HG03280 (cell line): ENCODE measurements around the gene RPA1.

Source experiments
- ATAC-seq: cut with Tn5 transposase; IDR thresholded peaks from one replicate; pipeline ENCODE4 v1.9.1; 2021; ENCODE audit warnings: mild to moderate bottlenecking, moderate library complexity; ENCODE audit not compliant: unreplicated experiment

RPA1 gene

DNA sequence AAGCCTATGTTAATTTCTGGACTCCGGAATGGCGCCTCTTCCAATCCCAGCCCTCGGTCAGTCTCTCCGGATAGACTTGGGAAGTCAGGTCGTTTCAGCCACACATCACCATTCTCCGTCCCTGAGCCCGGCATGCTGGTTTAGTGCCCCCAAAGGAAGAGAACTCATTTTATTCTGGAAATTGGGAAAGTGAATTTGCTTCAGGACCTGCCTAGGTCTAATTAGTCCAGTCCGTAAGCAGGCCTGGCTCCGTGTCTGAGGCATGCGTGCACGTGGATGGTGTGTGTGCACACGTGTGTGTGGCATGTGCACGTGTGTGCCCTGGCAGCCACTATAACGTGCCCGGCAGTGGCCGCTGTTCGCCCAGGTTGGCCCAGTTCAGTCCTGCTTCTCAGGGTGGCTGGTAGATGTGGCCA, 77.4 kb downstream of the RPA1 start:
- no peak for ATAC-seq

DNA sequence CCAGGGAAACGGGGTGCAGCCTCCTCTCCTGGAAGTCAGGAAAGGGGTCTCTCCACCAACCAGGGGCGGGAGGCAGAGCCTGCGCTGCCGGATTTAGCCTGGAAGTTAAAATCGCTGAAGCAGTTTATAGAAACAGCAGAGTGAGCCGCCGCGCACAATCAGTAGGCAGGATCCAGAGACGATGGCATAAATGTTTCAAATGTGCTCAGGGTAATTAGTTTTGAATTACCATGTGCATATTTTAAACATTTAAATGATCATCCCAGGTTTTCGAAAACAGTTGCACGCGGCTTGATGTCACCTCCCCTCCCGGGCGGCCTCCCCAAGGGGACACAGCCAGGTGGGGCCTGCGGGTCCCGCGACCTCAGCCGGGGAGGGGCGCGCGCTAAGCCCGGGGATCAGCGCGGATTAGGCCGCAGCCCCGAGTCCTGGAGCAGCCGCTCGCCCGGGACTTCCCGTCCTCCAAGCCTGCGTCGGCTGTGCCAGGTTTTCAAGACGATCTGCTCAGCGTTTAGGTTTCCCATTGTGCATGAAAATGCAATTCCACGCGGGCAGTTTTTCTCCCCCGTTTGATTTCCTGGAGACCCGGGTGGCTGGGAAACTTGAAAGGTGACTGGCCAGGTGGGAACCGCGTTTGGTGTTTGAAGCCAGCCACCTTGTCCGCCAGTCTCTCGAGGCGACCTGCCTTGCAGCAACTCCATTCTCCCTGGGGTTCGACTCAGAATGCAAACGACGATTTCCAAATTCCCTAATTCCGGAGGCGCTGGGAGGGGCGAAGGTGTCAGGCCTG, 78.3 kb downstream of the RPA1 start:
- ATAC-seq, result no peak

DNA sequence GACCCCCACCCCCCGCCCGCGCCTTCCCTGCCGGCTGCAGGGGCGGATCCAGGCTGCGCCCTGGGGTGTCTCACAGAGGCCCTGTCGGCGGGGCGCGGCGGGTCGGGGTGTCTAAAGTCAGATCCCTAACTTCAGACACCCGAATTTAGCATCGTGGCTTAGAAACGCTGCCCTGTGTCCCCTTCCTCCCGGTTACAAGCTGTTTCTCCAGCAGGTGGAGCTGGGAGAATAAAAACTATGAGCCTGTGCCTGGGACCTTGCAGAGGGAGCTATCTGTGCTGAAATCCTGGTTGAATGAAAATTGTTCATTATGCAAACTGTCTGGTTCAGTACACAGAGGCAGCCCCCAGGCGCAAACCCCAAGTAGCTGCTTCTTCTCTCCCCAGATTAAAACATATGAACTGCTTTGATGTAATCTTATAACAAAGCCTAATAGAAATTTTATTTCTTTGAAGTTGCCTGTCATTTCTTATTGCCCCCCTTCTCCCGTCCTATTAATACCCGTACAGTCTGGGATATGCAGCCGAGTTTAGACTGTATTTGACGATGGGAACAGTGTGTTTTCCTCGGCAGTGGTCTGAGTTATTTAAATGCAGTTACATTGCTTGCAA, 79.0 kb downstream of the RPA1 start:
- no peak for ATAC-seq

DNA sequence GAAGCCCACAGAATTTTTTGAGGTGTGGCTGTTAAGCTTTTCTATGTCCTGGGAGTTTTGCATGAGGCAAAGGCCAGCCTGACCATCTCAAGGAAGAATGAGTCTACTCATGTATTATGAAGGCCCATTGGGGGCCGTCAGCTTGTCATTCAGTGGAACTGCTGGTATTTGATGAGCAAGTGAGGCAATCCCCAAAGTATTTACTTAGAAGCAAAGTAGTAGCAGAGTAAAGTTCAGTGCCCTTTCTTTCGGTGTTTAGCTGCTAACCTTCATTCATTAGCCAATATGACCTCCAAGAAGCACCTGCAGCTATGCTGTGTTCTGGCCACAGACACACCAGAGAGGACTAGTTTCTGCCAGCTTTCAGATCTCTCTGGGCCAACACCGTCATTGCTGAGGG, 80.2 kb downstream of the RPA1 start:
- no peak for ATAC-seq

DNA sequence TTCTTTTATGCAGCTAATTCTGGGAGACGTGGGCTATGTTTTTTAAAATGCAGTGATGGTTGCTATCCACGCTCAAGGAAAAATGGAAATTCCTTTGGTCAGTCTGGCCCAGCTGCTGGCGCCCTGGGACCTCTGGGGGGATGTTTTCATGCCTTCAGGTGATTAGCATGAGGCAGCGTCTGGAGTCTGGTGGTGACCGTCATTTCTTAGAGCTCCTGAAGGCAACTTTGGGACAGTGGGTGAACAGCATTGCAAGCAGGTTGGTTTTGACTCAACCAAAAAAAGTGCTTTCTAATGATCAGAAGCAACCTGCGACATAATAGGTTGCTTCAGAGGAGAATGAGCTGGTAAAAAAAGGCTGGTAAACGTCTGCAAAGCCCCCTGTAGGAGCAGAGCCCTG, 82.3 kb downstream of the RPA1 start:
- ATAC-seq, result no peak

DNA sequence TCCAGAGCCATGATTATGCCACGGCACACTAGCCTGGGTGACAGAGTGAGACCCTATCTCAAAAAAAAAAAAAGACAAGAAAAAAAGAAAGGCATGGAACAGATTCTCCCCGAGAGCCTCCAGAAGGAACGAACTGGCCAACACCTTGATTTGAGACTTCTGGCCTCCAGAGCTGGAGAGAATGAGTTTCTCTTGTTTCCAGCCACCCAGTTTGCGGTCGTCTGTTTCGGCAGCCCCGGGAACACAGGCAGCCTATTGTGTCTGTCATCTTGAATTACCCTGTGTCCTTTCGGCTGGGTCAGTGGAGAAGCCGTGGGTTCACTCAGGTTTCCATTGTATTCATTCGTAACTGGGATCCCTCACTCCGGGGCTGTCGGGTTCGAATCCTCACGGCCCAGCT, 83.9 kb downstream of the RPA1 start:
- no peak for ATAC-seq

DNA sequence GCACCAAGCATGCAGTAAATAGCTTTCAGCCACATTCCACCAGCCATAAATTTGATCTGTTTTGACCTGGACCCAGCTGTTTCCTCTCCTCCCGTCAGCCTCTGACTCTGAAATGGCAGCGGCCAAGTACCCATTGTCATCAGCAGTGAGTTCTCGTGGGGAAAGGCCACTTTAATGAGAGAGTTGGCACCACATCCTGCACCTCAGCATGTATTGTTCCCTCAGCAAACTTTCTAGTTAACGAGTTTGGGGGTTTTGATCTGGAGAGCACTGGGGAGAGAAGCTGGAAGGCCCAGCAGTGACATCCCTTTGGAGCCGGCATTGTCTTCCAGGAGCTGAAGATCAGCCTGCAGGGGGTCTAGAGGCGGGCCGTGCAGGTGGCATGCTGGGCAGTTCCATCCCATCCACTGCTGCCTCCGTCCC, 84.9 kb downstream of the RPA1 start:
- no peak for ATAC-seq

DNA sequence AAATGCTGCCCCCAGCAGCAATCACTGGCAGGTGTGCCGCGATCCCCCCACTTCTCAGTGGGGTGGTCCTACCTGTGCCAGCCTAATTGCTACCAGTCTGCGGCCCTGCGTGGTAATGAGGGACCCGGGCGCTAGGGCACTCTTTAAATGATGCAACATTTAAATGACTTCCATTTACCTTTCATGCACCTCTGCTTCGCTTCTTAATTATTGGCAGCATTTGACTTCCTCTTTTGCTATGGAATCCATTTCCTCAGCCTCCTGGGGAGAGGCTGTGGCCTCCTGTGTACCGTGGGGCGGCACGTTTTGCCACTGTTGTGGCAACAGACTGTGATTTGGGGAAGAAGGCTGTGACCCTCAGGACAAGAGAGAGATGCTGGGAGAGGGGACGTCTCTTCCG, 86.1 kb downstream of the RPA1 start:
- ATAC-seq, result no peak

DNA sequence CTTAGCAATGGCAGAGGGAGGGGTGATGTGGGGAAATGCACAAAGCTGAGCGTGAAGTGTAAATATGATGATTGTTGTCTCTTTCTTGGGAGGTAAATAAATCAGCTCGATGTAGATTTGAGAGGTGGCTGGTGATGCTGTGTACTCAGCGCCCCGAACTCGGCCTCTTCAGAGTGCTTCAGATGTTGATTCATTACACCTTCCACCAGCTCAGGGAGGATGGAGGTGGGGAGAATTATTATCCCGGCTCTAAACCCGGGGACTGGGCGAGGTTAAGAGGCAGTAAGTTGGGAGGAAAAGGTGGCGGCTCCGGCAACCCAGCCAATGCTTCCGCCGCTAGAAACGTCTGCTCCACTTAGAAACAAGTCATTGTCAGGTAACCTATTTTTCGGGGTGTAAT, 86.5 kb downstream of the RPA1 start:
- no peak for ATAC-seq

DNA sequence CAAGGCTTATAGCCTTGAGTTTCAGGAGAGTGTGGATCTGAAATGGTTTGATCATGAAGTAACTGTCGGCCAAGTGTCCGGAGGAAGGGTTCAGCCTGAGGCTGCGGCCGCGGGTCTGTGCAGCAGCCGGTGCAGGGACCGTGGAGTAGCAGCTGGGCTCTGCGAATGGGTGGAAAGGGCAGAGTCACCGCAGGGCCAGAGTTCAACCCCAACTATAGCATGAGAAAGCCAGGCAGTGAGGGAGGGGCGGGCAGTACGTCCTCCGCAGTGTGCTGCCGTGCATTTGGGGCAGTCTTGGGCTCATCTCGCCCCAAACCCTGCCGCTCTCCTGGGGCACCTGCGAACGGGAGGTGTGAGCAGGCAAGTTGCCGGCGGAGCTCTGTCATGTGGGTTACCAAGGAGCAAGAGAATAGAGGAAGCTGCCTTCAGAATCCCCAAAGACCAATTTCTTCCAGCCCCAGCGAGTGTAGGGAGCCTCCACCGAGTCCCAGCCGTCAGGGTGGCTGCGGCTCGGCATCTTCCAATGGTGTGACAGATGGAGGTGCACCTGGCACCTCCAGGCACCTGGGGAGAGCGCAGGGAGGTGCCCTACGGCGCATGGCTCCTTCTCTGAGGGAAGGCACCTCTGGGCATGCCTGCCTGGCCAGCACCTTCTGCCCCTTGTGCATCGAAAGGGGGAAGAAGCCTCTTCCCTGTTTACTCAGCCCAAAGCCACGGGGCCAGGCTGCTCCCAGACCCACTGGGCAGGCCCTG, 87.3 kb downstream of the RPA1 start:
- no peak for ATAC-seq

DNA sequence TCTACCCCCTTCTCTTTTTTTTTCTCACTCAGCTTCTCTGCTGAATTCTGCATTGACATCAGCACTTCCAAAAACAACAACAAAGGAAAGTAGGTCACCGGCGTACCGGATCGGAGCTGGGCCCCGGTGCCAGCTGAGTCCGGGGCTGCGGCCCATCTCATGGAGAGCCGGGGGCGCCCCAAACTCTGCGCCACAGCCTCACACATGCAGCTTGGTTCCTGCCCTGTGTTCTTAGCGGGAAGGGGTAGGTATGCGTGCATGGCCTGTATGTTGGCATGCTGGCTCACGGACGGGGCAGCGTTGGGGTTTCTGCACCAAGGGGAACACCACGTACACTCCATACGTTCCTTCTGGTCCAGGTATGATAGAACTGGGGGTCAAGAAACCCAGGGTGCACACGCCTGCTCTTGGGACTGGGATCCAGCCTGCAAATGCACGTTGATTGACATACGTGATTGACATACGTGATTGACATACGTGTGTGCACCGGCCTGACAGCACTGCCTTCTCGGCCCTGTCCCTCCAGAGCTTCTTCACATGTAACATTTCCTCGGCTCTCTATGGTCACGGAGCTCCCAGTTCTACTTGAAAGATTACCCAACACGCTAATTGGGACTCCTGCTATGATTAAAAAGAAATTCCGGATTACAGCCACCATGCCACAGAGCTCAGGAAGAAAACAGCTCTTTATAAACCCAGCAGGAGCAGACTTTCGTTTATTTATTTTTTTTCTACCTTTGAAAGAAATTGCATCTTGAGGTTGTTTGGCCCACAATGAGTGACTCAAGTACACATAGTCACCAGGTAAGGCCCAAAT, 88.7 kb downstream of the RPA1 start:
- no peak for ATAC-seq

DNA sequence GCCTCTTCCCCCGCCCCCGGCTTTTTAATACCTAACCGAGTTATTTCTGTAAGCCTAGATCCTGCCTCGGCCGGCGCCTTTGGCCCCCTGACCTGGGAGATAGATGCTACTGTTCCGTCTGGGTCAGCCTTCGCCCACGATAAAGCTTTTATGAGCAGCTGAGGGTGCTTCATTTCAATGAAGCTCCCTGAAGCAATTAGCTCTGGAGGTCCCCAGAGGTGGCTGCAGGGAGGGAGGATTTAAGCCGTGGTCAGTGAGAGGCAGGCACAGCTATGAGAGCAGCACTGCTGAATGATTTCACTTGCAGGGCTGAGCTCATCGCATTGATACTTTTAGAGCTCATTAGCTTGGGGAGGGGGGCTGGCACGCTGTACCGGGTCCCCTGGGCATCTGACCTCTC, 89.4 kb downstream of the RPA1 start:
- ATAC-seq, result no peak

DNA sequence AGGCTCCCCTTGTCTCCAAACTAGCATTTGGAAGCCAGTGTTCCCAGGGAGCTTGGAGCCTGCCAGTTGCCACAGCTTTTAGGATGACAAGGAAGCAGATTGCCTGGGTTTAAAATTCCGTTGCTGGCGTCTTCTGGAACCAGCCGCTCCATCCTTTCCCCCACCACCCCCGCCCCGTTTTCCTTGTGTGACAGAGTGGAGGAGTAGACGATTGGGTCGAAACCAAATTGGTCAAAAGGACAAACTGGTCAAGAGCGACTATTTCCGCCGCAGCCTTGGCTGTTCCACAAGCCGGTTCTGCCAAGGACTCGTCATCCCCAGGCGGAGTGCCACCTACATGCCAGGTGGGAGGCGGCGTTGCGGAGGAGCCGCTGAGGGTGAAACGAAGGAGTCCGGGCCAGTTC, 91.1 kb downstream of the RPA1 start:
- no peak for ATAC-seq

DNA sequence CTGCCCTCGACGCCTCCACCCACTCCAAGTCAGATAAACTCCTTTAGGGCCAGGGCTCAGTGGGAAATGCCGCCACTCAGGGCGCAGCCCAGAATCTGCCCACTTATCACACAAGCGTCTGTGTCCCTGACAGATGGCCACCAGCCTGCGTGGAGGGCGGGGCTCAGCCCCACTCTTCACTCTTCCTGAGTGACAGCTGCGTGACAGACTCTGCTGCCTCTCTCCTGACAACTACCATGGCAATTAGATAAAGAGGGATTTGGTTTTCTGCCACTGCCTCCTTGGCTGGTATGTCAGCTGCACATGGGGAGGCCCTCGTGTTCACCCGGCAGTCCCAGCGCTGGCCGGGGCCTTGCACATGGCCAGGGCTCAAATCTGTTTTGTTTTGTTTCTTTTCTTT, 99.2 kb downstream of the RPA1 start:
- ATAC-seq, result no peak

DNA sequence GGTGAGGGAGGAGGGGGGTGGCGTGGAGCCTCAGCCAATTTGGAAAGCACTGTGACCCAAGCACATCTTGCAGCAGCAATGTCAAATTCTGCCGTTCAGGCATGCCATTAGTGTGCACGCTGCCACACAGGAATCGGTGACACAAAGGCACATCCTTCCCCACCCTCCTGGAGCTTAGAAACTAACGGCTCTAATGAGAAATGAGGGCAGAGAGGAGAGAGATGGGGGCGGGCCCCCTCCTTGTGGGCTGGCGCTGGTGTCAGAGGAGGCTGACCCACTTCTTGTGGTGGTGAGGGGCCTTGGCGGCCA, 100.5 kb downstream of the RPA1 start:
- no peak for ATAC-seq

DNA sequence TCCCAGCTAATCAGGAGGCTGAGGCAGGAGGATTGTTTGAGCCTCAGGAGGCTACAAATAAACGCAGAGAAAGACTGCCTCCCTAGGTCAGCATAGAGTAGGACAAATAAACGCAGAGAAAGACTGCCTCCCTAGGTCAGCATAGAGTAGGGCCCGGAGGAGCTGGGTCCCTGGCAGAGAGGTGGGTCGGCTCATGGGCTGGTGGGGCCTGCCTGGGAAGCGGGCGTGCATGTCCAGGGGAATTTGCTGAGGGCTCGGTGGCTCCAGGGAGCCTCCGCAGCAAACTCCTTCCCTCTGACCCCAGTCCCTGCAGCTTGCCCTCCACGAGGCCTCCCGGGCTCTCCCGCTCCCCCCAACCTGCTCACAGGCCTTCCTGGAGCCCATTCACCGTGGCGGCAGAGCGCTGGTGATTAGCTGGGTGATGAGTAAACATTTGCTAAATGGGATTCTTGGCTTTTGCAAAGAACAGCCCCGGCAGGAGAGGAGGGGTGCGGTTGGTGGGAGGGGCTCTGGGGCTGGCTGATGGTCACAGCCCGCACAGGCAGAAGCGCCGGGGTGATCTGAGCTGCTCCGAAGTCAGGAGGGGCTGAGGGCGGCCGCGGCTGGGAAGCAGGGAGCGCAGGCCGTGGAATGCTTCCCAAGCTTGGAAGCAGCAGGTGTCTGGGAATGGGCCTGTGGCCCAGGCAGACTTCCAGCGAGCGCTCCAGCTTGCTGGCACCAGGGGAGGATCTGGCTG, 102.2 kb downstream of the RPA1 start:
- ATAC-seq, result no peak

DNA sequence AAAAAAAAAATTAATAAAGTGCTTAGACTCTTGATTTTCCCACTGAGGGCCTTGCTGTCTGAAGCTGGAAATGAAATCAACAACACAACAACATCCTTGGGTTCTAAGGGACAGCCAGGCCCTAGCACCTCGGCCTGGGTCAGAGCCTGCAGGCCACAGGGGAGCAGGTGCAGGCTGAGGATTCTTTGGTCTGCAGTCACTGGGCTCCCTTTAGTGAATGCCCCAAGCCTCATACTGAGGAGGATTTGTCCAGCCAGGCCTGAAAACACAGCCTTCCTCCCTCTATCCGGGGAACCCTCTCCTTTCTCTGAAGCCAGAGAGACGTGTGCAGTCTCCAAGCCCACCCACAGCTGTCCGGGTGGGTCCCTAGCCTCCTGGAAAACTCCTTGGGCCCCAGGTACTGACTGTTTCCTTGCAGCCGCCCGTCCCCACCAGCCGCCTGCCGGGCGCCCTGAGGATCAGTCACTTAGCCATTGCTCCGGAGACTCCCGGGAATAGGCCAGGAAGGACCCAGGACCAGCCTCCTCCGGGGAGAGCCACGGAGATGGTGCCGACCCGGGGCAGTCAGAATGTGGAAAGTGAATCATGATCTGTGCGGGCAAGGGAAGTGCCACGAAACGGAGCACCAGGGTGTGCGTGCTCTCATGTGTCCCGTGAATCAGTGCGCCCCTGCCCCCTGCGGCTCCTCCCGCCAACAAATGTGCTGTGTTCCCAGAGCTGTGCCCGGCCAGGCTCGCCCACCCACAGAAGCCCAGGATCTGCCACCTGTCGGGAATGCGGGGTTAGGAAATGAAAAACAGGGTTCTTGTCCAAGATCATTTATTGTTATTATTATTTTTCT, 104.3 kb downstream of the RPA1 start:
- no peak for ATAC-seq

DNA sequence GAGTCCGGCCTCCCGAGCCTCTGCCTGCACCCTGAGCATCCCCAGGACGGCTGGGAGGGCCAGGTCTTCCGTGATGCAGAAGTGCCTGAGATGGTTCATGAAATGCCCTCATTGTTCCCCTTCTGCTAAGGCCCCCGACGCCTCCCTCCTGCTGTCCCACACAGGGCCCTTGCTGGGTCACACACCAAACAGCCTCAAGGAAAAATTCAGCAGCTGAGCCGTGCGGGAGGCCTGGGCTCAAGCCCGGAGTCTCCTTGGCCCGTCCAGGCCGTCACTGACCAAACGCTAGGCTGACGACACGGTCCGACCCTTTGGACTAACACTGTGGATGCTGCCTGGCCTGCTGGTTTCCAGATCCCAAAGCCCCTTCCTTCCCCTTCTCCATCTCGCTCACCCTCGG, 105.1 kb downstream of the RPA1 start:
- ATAC-seq, result no peak

DNA sequence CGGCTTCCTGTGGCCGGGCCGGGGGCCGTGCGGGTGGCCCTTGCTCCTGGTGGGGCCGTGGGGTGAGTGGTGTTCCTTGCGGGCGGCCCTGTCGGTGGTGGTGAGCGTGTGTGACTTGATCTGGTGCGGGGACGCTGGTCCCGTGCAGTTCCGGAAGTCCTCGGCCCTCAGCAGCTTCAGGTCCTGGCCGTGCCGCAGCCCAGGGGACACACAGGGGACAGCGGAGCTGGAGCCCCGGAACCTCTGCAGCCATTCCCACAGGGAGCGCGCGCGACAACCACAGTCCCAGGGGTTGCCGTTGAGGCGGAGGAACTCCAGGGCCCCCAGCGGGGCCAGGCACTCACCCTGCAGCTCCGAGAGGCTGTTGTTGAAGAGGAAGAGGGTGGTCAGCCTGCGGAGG, 107.0 kb downstream of the RPA1 start:
- ATAC-seq, result no peak

DNA sequence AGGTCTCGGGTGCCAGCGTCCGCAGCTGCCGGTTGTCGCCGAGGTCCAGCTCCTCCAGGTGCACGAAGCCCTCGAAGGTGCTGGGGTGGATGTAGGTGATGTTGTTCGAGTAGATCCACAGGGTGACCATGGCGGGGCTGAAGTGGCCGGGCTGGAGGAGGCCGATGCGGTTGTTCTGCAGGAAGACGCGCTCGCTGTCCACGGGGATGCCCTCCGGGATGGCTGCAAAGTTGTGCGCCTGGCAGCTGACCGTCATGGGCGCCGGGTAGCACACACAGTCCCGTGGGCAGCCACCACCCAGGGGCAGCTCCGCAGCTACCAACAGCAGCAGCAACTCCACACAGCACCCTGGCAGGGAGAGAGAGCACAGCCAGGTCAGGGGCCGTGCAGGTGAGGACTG, 107.7 kb downstream of the RPA1 start:
- ATAC-seq, result no peak
